SK-N-SH treated with all-trans-retinoic acid at 6 μM for 48 hours (cell line): ENCODE data around the gene PVALB.

ENCODE experiments used
- ARNTL ChIP-seq: fragments of 450-650 bp; formaldehyde crosslinking; IDR thresholded peaks from 2 replicates; pipeline ENCODE4 v1.5.0; 2020; ENCODE audit warnings: low read depth, mild to moderate bottlenecking, moderate library complexity, borderline replicate concordance
- BACH2 ChIP-seq: fragments of 250-450 bp; sonication (Bioruptor Pico); IDR thresholded peaks from 2 replicates; pipeline ENCODE4 v1.9.0; 2021; ENCODE audit warnings: mild to moderate bottlenecking, borderline replicate concordance
- ESRRG ChIP-seq: fragments of 250-450 bp; sonication (Bioruptor Pico); IDR thresholded peaks from 2 replicates; pipeline ENCODE4 v1.6.1; 2021; ENCODE audit warnings: mild to moderate bottlenecking
- ISL1 ChIP-seq: fragments of 250-450 bp; sonication (Bioruptor Pico); IDR thresholded peaks from 2 replicates; pipeline ENCODE4 v2.1.2; 2022; ENCODE audit warnings: mild to moderate bottlenecking, moderate library complexity
- TF ChIP-seq, protein P1 (sequence below): fragments of 250-450 bp; sonication (Bioruptor Pico); IDR thresholded peaks from 2 replicates; pipeline ENCODE4 v1.8.0; 2021; ENCODE audit warnings: low read depth, mild to moderate bottlenecking, moderate library complexity, borderline replicate concordance
- TF ChIP-seq, protein P2 (sequence below): fragments of 250-450 bp; sonication (Bioruptor Pico); IDR thresholded peaks from 2 replicates; pipeline ENCODE4 v1.5.1; 2021; ENCODE audit warnings: mild to moderate bottlenecking, moderate library complexity

DNA sequence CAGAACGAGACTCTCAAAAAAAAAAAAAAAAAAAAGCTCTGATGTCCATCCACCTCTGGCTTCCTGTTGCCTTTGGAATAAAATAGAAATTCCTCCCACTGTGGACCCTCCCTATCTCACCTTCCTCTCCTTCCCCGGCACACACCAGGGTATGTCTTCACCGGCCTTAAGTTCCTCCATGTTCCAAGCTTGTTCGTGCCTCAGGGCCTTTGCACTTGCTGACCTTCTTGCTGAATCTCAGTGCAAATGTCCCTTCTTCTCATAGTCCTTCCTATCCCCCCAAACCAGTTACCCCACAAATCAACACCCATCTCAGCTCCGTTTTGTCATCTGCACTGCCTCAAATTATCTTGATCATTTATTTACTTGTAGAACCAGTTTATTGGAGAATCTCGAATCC, 61.5 kb downstream of the PVALB start:
- TF ChIP-seq ARNTL (CRISPR knock-in tag) (no peak), BACH2 (CRISPR knock-in tag) (no peak), ISL1 (CRISPR knock-in tag) (no peak), ESRRG (CRISPR knock-in tag) (no peak)
- TF ChIP-seq, protein P1, sequence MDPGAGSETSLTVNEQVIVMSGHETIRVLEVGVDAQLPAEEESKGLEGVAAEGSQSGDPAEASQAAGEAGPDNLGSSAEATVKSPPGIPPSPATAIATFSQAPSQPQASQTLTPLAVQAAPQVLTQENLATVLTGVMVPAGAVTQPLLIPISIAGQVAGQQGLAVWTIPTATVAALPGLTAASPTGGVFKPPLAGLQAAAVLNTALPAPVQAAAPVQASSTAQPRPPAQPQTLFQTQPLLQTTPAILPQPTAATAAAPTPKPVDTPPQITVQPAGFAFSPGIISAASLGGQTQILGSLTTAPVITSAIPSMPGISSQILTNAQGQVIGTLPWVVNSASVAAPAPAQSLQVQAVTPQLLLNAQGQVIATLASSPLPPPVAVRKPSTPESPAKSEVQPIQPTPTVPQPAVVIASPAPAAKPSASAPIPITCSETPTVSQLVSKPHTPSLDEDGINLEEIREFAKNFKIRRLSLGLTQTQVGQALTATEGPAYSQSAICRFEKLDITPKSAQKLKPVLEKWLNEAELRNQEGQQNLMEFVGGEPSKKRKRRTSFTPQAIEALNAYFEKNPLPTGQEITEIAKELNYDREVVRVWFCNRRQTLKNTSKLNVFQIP = no peak
- TF ChIP-seq, protein P2, sequence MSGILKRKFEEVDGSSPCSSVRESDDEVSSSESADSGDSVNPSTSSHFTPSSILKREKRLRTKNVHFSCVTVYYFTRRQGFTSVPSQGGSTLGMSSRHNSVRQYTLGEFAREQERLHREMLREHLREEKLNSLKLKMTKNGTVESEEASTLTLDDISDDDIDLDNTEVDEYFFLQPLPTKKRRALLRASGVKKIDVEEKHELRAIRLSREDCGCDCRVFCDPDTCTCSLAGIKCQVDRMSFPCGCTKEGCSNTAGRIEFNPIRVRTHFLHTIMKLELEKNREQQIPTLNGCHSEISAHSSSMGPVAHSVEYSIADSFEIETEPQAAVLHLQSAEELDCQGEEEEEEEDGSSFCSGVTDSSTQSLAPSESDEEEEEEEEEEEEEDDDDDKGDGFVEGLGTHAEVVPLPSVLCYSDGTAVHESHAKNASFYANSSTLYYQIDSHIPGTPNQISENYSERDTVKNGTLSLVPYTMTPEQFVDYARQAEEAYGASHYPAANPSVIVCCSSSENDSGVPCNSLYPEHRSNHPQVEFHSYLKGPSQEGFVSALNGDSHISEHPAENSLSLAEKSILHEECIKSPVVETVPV (CRISPR knock-in tag) = no peak
